ENCODE data around the gene UGT3A2.
"Not testable (repeated sequence)": the region's sequence is repeated elsewhere in the genome, so short reads cannot be mapped to it uniquely, and the experiment has no call there.

The UGT3A2 gene

DNA sequence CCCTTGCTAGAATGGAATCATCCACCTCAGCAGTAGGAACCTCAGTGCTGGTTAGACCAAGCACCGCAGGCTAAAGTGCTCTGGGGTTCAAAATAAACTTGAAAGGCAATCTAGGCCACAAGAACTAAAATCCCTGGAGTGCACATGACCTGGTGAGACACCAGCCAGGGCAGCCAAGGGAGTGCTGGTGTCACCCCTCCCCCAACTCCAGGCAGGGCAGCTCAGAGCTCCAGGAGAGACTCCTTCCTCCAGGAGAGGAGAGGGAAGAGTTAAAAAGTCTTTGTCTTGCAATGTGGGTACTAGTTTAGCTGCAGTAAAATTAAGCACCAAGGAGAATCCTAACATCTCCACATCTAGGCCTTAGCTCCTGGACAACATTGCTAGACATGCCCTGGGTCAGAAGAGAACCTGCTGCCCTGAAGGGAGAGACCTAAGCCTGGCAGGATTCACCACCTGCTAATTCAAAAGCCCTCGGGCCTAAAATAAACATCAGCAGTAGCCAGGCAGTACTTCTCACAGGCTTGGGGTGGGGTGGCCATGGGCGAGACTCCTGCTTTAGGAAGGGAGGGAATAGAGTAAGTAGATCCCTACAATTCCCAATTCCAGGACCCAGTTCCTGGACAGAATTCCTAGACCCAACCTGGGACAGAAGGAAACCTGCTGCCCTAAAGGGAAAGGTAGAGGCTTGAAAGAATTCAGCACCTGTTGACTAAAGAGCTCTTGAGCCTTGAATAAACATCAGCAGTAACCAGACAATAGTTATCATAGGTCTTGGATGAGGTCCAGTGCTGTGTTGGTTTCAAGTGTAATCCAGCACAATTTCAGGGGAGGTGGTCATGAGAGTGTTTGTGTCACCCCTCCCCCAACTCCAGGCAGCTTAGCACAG is 25.8 kb downstream of the UGT3A2 start:
- no peak overlapping the region for H3K4me3 ChIP-seq (ENCODE audit: low read depth, low read length)
- DNase-seq (ENCODE audit: low read depth), result no peak
- TF ChIP-seq, protein P1, sequence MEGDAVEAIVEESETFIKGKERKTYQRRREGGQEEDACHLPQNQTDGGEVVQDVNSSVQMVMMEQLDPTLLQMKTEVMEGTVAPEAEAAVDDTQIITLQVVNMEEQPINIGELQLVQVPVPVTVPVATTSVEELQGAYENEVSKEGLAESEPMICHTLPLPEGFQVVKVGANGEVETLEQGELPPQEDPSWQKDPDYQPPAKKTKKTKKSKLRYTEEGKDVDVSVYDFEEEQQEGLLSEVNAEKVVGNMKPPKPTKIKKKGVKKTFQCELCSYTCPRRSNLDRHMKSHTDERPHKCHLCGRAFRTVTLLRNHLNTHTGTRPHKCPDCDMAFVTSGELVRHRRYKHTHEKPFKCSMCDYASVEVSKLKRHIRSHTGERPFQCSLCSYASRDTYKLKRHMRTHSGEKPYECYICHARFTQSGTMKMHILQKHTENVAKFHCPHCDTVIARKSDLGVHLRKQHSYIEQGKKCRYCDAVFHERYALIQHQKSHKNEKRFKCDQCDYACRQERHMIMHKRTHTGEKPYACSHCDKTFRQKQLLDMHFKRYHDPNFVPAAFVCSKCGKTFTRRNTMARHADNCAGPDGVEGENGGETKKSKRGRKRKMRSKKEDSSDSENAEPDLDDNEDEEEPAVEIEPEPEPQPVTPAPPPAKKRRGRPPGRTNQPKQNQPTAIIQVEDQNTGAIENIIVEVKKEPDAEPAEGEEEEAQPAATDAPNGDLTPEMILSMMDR (IDR thresholded peaks at IDR 0.05; ENCODE audit: insufficient read depth, low read depth, low read length, missing control alignments), result no peak

DNA sequence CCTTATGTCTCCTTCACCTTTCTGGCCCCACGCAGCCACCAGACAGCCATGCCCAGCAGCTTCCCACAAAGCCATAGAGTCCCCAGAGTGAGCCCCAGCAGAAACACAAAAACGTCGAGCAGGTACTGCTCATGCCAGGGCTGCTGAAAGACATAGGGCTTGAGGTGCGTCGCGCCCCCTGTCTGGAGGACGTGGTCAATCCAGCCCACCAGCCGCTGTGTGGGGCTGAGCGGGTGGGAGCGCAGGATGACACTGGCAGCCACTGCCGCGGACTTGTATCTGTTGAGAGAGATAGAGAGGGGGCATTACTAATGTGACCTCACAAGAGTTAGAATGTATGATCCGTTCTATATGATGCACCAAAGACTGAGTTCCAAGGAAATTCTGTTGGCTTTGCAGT is 31.0 kb downstream of the UGT3A2 start:
- TF ChIP-seq, protein P1 (IDR thresholded peaks at IDR 0.05; ENCODE audit: insufficient read depth, low read depth, low read length, missing control alignments), result no peak
- no peak for DNase-seq (ENCODE audit: low read depth)

GRCh38 chr5:36034536-36035134 is 32.0 kb downstream of the UGT3A2 start:
- not testable (repeated sequence) for H3K4me3 ChIP-seq (ENCODE audit: low read depth, low read length); DNase-seq (ENCODE audit: low read depth)

More for the DNA sequence above, 31.0 kb downstream of the UGT3A2 start:
- no peak overlapping the region for H3K4me3 ChIP-seq (ENCODE audit: low read depth, low read length)

DNA sequence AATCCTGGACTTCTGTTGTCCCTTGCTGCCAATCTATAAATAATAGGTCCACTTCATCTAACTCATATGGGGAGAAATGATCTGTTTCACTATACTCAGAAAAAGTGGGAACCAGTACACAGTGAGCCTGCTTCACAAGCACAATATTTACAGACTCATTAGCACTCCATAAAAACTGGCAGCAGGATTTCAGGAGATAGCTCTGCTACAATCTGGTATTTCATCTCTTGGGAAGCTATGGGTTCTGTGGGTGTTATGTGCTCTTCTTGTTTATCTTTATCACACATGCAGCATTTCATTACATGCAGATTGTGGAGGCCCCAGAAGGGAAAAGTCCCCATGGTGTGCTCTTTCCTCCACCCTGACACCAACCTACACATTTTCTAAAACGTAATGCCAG is 33.2 kb downstream of the UGT3A2 start:
- TF ChIP-seq, protein P1 (IDR thresholded peaks at IDR 0.05; ENCODE audit: insufficient read depth, low read depth, low read length, missing control alignments), result no peak
- no peak for DNase-seq (ENCODE audit: low read depth)
- H3K4me3 ChIP-seq (ENCODE audit: low read depth, low read length), result no peak overlapping the region

- DNase-seq (ENCODE audit: low read depth), result no peak
- TF ChIP-seq, protein P1 (IDR thresholded peaks at IDR 0.05; ENCODE audit: insufficient read depth, low read depth, low read length, missing control alignments), result no peak
- H3K4me3 ChIP-seq (ENCODE audit: low read depth, low read length), result no peak overlapping the region
These were observed 33.6 kb downstream of the UGT3A2 start for GRCh38 chr5:36033047-36033446.

DNA sequence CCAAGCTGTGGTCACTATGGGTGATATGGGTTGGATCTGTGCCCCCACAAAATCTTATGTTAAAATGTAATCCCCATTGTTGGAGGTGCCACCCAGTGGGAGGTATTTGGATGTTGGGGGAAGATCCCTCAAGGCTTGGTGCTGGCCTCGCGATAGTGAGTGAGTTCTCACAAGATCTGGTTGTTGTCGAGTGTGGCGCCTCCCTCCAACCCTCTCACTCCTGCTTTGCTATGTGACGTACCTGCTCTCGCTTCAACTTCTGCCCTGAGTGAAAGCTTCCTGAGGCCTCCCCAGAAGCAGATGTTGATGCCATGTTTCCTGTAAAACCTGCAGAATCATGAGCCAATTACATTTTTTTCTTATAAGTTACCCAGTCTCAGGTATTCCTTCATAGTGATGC is 35.5 kb downstream of the UGT3A2 start:
- TF ChIP-seq, protein P1 (IDR thresholded peaks at IDR 0.05; ENCODE audit: insufficient read depth, low read depth, low read length, missing control alignments), result no peak
- H3K4me3 ChIP-seq (ENCODE audit: low read depth, low read length), result no peak overlapping the region
- no peak for DNase-seq (ENCODE audit: low read depth)

- no peak for DNase-seq (ENCODE audit: low read depth)
- TF ChIP-seq, protein P1 (IDR thresholded peaks at IDR 0.05; ENCODE audit: insufficient read depth, low read depth, low read length, missing control alignments), result no peak
- no peak overlapping the region for H3K4me3 ChIP-seq (ENCODE audit: low read depth, low read length)
These were observed 36.8 kb downstream of the UGT3A2 start for GRCh38 chr5:36029914-36030313.

Measured in GM12865 (cell line).